WI38 (cell line): ENCODE data around the gene HDAC4.
A peak's percentile ranks its signal among the peaks of the same experiment; 100 is the strongest.

ENCODE experiments used
- H3K4me3 ChIP-seq: 2 replicates; pipeline ENCODE4 v1.5.1; 2011; ENCODE audit warnings: low read depth, mild to moderate bottlenecking, control low read depth, low read length
- CTCF ChIP-seq: IDR thresholded peaks from 2 replicates; pipeline ENCODE4 v1.5.1; 2012; ENCODE audit warnings: low read depth, mild to moderate bottlenecking, control low read depth, low read length

HDAC4 gene

GRCh38 chr2:239223310-239224198 lies 177.3 kb downstream of the HDAC4 start:
- no peak overlapping the region for H3K4me3 ChIP-seq

GRCh38 chr2:239222706-239223309 lies 178.0 kb downstream of the HDAC4 start:
- TF ChIP-seq CTCF: no peak
- H3K4me3 ChIP-seq: no peak overlapping the region; the same call in 1 of the 2 replicates

More at GRCh38 chr2:239223310-239224198, 177.3 kb downstream of the HDAC4 start:
- no peak for TF ChIP-seq CTCF

GRCh38 chr2:239222312-239222660 lies 178.5 kb downstream of the HDAC4 start:
- peak overlapping the region; percentile 53 for H3K4me3 ChIP-seq
- TF ChIP-seq CTCF: no peak

- no peak overlapping the region for H3K4me3 ChIP-seq
Observed at GRCh38 chr2:239220981-239221396, 179.8 kb downstream of the HDAC4 start.

GRCh38 chr2:239220341-239220740 lies 180.5 kb downstream of the HDAC4 start:
- H3K4me3 ChIP-seq: no peak overlapping the region
- no peak for TF ChIP-seq CTCF

More at GRCh38 chr2:239220981-239221396, 179.8 kb downstream of the HDAC4 start:
- no peak for TF ChIP-seq CTCF

GRCh38 chr2:239216614-239217273 lies 184.1 kb downstream of the HDAC4 start:
- no peak overlapping the region for H3K4me3 ChIP-seq
- no peak for TF ChIP-seq CTCF
